GM20000 (cell line): ENCODE data around the gene PLXNC1.

Experiments
- DNase-seq: peaks from one replicate; pipeline ENCODE4 v3.0.0; 2012; ENCODE audit warnings: low spot score
- TF ChIP-seq, protein P1 (sequence below): IDR thresholded peaks from 2 replicates; pipeline ENCODE4 v1.5.1; 2012; ENCODE audit warnings: mild to moderate bottlenecking, control low read depth; ENCODE audit errors: extremely low read depth, missing control alignments

PLXNC1 gene

DNA sequence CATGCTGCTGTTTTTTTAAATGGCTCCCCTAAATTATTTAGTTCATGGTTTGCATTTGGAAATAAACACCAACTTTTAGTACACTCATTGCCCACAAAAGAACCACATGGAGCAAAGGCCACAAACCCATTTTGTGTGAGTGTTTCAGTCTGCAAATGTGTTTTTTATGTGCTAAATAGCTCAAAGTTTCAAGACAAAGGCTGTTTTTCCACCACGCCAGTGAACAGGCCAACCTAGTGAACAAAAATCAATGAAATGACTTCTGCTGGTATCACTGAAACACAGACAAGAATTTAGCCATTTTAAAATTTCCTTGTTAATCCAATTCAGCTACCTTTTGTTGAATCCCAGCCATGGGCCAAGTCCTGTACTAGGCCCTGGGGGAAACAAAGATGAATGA, 52.3 kb downstream of the PLXNC1 start:
- no peak for DNase-seq
- TF ChIP-seq, protein P1, sequence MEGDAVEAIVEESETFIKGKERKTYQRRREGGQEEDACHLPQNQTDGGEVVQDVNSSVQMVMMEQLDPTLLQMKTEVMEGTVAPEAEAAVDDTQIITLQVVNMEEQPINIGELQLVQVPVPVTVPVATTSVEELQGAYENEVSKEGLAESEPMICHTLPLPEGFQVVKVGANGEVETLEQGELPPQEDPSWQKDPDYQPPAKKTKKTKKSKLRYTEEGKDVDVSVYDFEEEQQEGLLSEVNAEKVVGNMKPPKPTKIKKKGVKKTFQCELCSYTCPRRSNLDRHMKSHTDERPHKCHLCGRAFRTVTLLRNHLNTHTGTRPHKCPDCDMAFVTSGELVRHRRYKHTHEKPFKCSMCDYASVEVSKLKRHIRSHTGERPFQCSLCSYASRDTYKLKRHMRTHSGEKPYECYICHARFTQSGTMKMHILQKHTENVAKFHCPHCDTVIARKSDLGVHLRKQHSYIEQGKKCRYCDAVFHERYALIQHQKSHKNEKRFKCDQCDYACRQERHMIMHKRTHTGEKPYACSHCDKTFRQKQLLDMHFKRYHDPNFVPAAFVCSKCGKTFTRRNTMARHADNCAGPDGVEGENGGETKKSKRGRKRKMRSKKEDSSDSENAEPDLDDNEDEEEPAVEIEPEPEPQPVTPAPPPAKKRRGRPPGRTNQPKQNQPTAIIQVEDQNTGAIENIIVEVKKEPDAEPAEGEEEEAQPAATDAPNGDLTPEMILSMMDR = no peak

DNA sequence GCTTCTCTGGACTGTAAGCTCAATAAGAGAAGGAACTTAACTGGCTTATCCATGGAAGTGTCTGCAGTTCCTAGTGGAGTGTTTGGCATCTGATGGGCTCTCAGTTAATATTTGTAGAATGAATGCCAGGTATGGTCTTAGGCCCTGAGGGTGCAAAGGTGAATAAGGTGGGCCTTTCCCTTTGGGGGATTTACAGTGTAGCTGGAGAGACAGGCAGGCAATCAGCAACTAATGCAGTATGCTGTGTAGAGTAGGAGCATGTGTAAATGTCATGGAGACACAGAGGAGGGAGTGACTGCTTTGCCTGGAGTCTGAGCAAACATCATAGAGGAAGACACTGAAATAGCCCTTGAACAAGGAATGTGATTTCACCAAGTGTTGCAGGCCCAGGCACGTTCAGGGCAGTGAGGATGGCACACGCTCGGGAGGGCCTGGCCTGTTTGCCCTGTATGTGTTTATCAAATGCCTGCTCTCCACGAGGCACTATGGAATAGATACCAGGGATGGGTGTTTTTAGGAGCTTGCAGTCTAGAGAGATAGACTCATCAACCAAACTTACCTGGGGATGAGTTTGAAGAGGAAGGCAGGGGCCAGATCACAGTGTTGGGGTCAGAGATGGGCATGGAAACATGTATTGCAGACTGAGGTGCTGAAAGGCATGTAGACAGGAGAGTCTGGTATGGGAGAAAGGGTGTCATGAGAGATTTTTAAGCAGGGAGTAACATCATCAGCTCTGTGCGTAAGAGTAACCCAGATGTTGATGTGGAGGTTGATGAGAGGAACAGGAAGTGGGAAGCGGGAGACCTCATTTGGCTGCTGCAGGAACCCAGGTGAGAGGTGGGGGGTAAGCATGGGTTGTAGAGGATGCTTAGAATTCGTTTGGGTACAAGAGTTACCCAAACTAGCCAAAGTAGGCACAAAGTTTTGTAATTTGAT, 54.1 kb downstream of the PLXNC1 start:
- TF ChIP-seq, protein P1 = no peak
- DNase-seq = no peak

- TF ChIP-seq, protein P1 = no peak
- no peak for DNase-seq
Observed at GRCh38 chr12:94203181-94203546, 54.8 kb downstream of the PLXNC1 start.

GRCh38 chr12:94203796-94204195, 55.4 kb downstream of the PLXNC1 start:
- DNase-seq = no peak
- TF ChIP-seq, protein P1 = no peak

DNA sequence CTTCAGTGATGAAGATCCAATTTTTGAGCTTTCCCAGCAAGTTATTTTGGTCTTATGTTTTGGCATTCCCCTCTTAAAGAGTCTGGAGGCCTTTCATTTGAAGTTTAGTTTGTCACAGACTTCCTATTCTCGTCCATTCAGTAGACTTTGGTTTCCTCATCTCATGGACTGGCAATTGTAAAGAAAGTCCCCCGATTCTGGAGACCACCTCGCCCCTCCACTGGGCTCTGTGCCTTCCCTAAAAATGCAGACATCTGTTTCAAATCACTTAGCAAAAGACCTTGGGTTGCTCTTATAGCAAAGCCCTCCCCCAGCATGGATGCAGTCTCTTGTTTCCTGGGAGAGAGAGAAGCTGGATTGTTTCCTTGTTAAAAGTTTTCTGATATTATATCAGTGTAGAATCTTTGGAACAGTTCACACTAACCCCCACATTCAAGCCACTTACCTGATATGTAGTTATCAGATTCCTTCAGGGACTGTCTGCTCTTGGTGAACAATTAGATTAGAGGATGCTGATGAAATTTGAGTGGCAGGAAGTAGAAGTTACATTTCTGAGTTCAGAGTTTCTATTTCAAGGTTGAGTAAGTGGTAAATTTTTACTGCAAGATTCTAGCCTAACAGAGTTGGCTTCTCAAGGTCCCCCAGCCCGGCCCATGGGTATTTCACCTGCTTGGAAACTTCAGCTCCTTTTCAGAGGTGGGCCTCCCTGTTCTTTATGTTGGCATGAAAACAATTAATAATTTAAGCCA, 56.3 kb downstream of the PLXNC1 start:
- DNase-seq = peak; percentile 31

GRCh38 chr12:94205822-94206221, 57.4 kb downstream of the PLXNC1 start:
- DNase-seq = no peak
- TF ChIP-seq, protein P1 = no peak

More for the DNA sequence above, 56.3 kb downstream of the PLXNC1 start:
- TF ChIP-seq, protein P1 = no peak

DNA sequence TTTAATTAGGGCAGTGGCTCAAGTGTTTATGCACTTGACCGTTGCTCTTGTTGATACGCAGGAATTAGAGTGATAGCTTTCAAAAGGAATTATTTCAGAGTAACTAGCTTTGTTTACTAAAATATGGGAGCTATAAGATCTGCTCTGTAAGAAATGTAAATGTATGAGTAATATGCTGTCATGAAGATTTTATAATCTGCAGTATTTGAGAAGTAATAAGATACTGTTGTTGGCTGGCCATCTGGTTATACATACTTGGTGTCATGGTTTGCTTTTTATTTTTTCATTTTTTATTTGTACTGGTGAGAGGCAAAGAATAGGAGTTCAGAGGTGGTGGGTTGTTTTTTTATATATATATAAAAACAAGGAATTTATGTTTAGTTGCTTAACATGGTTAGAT, 58.5 kb downstream of the PLXNC1 start:
- no peak for DNase-seq
- TF ChIP-seq, protein P1 = no peak
